ENCODE results near the gene CD48. TPM values are rescaled to one million over a fixed set of nuclear protein-coding genes. Genes with fewer than 3 reads are reported as not detected.

The CD48 gene, protein sequence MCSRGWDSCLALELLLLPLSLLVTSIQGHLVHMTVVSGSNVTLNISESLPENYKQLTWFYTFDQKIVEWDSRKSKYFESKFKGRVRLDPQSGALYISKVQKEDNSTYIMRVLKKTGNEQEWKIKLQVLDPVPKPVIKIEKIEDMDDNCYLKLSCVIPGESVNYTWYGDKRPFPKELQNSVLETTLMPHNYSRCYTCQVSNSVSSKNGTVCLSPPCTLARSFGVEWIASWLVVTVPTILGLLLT
- 774 TPM for total RNA-seq (2013)
- polyA plus RNA-seq (100 to 1,000 TPM; 356 to 688 (median 363) TPM), polyA minus RNA-seq (307 and 439 TPM in 2 replicates), total RNA-seq (309 to 506 (median 420) reads per million in 11 experiments)

DNA sequence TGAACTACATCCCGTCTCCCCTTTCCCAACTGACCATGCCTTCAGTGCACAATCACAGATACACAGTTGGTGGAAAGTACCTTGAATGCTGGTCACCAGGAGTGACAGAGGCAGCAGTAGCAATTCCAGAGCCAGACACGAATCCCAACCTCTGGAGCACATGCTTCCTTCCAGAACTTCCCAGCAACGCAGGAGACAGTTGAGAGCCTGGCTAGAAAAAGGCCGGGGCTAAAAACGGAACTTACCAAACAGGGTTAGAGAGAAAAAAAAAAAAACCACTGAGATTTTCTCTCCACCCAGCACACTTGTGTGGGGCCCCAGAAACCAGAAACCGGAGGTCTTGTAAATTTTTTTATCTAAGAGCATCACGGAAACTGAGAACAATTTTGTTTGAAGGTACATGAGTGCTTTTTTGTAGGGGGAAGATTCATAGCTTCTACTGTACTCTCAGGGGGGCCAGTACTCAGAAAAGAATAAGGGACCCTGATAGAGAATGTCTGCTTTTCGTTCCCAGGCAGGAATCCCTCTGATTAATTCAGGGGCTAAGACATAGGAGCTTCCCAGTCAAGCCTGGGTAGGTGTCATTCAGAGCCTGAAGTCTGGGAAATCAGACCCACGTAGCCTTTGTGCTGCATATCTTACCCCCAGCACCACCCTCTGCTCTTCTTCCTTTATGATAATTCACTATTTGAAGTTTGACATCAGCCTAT, at the start of gene CD48:
TSS of gene CD48 (minus strand) at position 221 of the 710 bp plus-strand sequence. CDS start at position 162, 59 bp downstream.
- peak in 2 of 3 donors; percentile 75 to 78 for DNase-seq
- peaks cover 56% of the 10 kb centered on the region for H3K79me2 ChIP-seq (ENCODE audit: insufficient read depth, low read length)
- intact Hi-C loops (cut with micrococcal nuclease), result no loop called here
- Mint-ChIP-seq H3K27me3 (ENCODE audit: low read depth in 3 of 3) (no peaks in the 10 kb centered on the region), H3K4me1 (peaks cover 25% of the 10 kb centered on the region), H3K4me3 (no peak within 1 kb of the TSS), H3K27ac (peak within 1 kb of the TSS in 3 of 7 donors; percentile 97 to 98 (median 98)), H3K9me3 (no peaks in the 10 kb centered on the region), H3K36me3 (no peaks in the 10 kb centered on the region)
- H4K20me1 ChIP-seq (ENCODE audit: insufficient read depth, low read length), result peaks cover 19% of the 10 kb centered on the region
- no peak within 1 kb of the TSS for H2AFZ ChIP-seq (ENCODE audit: insufficient read depth, low read depth, low read length, poor library complexity, severe bottlenecking)
- WGBS (ENCODE audit: insufficient coverage), result 0% methylated on average over 2 of the region's 9 CpGs
- H3K9me3 ChIP-seq (replicated peaks in 1 of 2; ENCODE audit: control insufficient read depth in 1 of 2, insufficient read depth in 1 of 2, low read length in 2 of 2), result no peaks in the 10 kb centered on the region
- H3K36me3 ChIP-seq (replicated peaks in 1 of 2; ENCODE audit: control insufficient read depth in 1 of 2, insufficient read depth in 2 of 2, low read length in 2 of 2), result no peaks in the 10 kb centered on the region
- peak within 1 kb of the TSS; percentile 84 for H3K9ac ChIP-seq (ENCODE audit: insufficient read depth, low read length, poor library complexity, severe bottlenecking)
- H3K4me2 ChIP-seq (replicated peaks; ENCODE audit: extremely low read depth, low read length, poor library complexity, severe bottlenecking), result peak within 1 kb of the TSS; percentile 94
- no peaks in the 10 kb centered on the region for H3K27me3 ChIP-seq (ENCODE audit: control insufficient read depth in 2 of 2, insufficient read depth in 2 of 2, low read length in 2 of 2)
- H3K4me1 ChIP-seq (ENCODE audit: control insufficient read depth in 1 of 2, insufficient read depth in 2 of 2, low read length in 2 of 2), result peaks cover 55 to 68% of the 10 kb centered on the region in 2 donors
- H3K27ac ChIP-seq (ENCODE audit: low read depth in 1 of 2, low read length in 2 of 2), result peak within 1 kb of the TSS; percentile 94 to 98
- TF ChIP-seq CTCF (IDR thresholded peaks at IDR 0.05), result no peak
- peak within 1 kb of the TSS; percentile 70 to 99 (median 94) for H3K4me3 ChIP-seq (replicated peaks in 1 of 3; ENCODE audit: low read depth in 2 of 3, low read length in 3 of 3)

DNA sequence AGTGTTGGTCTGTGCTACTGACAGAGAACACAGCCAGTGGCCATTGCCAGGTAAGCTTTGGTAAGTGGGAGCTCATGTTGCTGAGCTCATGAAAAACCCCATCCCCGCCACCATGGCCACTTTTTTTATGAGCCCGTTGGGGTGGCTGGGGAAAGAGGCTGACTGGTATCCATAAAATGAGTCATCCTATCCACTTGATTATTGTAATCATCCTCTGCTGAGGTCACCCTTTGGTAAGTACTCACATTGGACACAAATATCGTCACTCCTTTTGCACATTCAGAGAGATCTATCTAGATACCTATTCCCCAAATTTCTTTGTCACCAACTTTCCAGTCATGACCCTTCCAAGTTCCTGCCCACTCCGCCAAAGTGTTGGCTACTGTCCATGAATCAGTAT, 49.4 kb upstream of the CD48 start:
- Histone ChIP-seq H3K36me3 (replicated peaks in 1 of 2; ENCODE audit: control insufficient read depth in 1 of 2, insufficient read depth in 2 of 2, low read length in 2 of 2) (no peaks in the 10 kb centered on the region), H2AFZ (ENCODE audit: insufficient read depth, low read depth, low read length, poor library complexity, severe bottlenecking) (no peak overlapping the region), H3K9me3 (replicated peaks in 1 of 2; ENCODE audit: control insufficient read depth in 1 of 2, insufficient read depth in 1 of 2, low read length in 2 of 2) (no peaks in the 10 kb centered on the region), H3K9ac (ENCODE audit: insufficient read depth, low read length, poor library complexity, severe bottlenecking) (no peak overlapping the region), H3K79me2 (ENCODE audit: insufficient read depth, low read length) (no peaks in the 10 kb centered on the region), H3K4me3 (replicated peaks in 1 of 3; ENCODE audit: low read depth in 2 of 3, low read length in 3 of 3) (no peak overlapping the region), H3K4me1 (ENCODE audit: control insufficient read depth in 1 of 2, insufficient read depth in 2 of 2, low read length in 2 of 2) (no peaks in the 10 kb centered on the region), H3K4me2 (replicated peaks; ENCODE audit: extremely low read depth, low read length, poor library complexity, severe bottlenecking) (no peak overlapping the region), H3K27ac (ENCODE audit: low read depth in 1 of 2, low read length in 2 of 2) (no peak overlapping the region), H4K20me1 (ENCODE audit: insufficient read depth, low read length) (no peaks in the 10 kb centered on the region), H3K27me3 (ENCODE audit: control insufficient read depth in 2 of 2, insufficient read depth in 2 of 2, low read length in 2 of 2) (no peaks in the 10 kb centered on the region)
- H3K27me3 Mint-ChIP-seq (ENCODE audit: low read depth in 3 of 3), result peaks cover 0 to 3% (median 0%) of the 10 kb centered on the region in 3 donors
- no peak for DNase-seq
- TF ChIP-seq CTCF (IDR thresholded peaks at IDR 0.05), result no peak
- intact Hi-C loops (cut with micrococcal nuclease), result no loop called here
- no peak overlapping the region for H3K27ac Mint-ChIP-seq
- no peaks in the 10 kb centered on the region for H3K4me1 Mint-ChIP-seq
- peaks cover 0 to 2% (median 0%) of the 10 kb centered on the region in 7 donors for H3K9me3 Mint-ChIP-seq
- H3K4me3 Mint-ChIP-seq, result no peak overlapping the region
- no peaks in the 10 kb centered on the region for H3K36me3 Mint-ChIP-seq
- whole genome bisulfite sequencing (ENCODE audit: insufficient coverage), result no CpG with 5 or more reads among the region's 4 CpGs

Data from CD14-positive monocyte (primary cell).